ENCODE measurements around the gene C1orf159. TPM values are rescaled to one million over a fixed set of nuclear protein-coding genes. Genes with fewer than 3 reads are reported as not detected.
"Not testable (repeated sequence)": the region's sequence is repeated elsewhere in the genome, so short reads cannot be mapped to it uniquely, and the experiment has no call there.

C1orf159 gene
- polyA plus RNA-seq, 4 donors = 9.2 to 19.0 (median 12.6) TPM

GRCh38 chr1:1100296-1100695 is 15.6 kb downstream of the C1orf159 start:
- 97 to 98% (median 97%) methylated on average over 11 of the region's 11 CpGs for WGBS, 3 donors
- FAIRE-seq = no peak
- Histone ChIP-seq H3K36me3 (ENCODE audit: control insufficient read depth in 3 of 3, insufficient read depth in 2 of 3, low read depth in 1 of 3, low read length in 3 of 3) (peaks cover 0 to 5% (median 0%) of the 10 kb centered on the region in 3 donors), H3K4me1 (ENCODE audit: control insufficient read depth in 3 of 3, insufficient read depth in 2 of 3, low read depth in 1 of 3, low read length in 2 of 3) (no peaks in the 10 kb centered on the region), H3K4me3 (ENCODE audit: low read depth in 1 of 3, low read length in 3 of 3) (no peak overlapping the region), H3K27ac (ENCODE audit: low read depth in 1 of 3, low read length in 2 of 3) (no peak overlapping the region), H3K9me3 (ENCODE audit: control insufficient read depth in 2 of 2, insufficient read depth in 1 of 2, low read depth in 1 of 2, low read length in 1 of 2) (peaks cover 0 to 9% of the 10 kb centered on the region in 2 donors), H3K27me3 (ENCODE audit: control insufficient read depth in 3 of 3, insufficient read depth in 3 of 3, low read length in 3 of 3) (no peaks in the 10 kb centered on the region)
- DNase-seq = no peak

GRCh38 chr1:1099506-1100183 is 16.2 kb downstream of the C1orf159 start:
- Histone ChIP-seq H3K4me1 (ENCODE audit: control insufficient read depth in 3 of 3, insufficient read depth in 2 of 3, low read depth in 1 of 3, low read length in 2 of 3) (no peaks in the 10 kb centered on the region), H3K27me3 (ENCODE audit: control insufficient read depth in 3 of 3, insufficient read depth in 3 of 3, low read length in 3 of 3) (no peaks in the 10 kb centered on the region), H3K27ac (ENCODE audit: low read depth in 1 of 3, low read length in 2 of 3) (no peak overlapping the region), H3K4me3 (ENCODE audit: low read depth in 1 of 3, low read length in 3 of 3) (no peak overlapping the region), H3K36me3 (ENCODE audit: control insufficient read depth in 3 of 3, insufficient read depth in 2 of 3, low read depth in 1 of 3, low read length in 3 of 3) (peaks cover 0 to 4% (median 0%) of the 10 kb centered on the region in 3 donors), H3K9me3 (ENCODE audit: control insufficient read depth in 2 of 2, insufficient read depth in 1 of 2, low read depth in 1 of 2, low read length in 1 of 2) (peaks cover 0 to 9% of the 10 kb centered on the region in 2 donors)
- FAIRE-seq = no peak
- 77 to 92% (median 87%) methylated on average over 4 of the region's 4 CpGs for WGBS, 3 donors
- DNase-seq = no peak

GRCh38 chr1:1098681-1099421 is 17.0 kb downstream of the C1orf159 start:
- Histone ChIP-seq H3K9me3 (ENCODE audit: control insufficient read depth in 2 of 2, insufficient read depth in 1 of 2, low read depth in 1 of 2, low read length in 1 of 2) (peaks cover 0 to 9% of the 10 kb centered on the region in 2 donors), H3K27me3 (ENCODE audit: control insufficient read depth in 3 of 3, insufficient read depth in 3 of 3, low read length in 3 of 3) (no peaks in the 10 kb centered on the region), H3K27ac (ENCODE audit: low read depth in 1 of 3, low read length in 2 of 3) (no peak overlapping the region), H3K4me3 (ENCODE audit: low read depth in 1 of 3, low read length in 3 of 3) (no peak overlapping the region), H3K4me1 (ENCODE audit: control insufficient read depth in 3 of 3, insufficient read depth in 2 of 3, low read depth in 1 of 3, low read length in 2 of 3) (no peaks in the 10 kb centered on the region), H3K36me3 (ENCODE audit: control insufficient read depth in 3 of 3, insufficient read depth in 2 of 3, low read depth in 1 of 3, low read length in 3 of 3) (peaks cover 0 to 4% (median 0%) of the 10 kb centered on the region in 3 donors)
- no peak for DNase-seq
- FAIRE-seq = no peak
- WGBS, 3 donors = 88 to 97% (median 92%) methylated on average over 18 of the region's 18 CpGs

- not testable (repeated sequence) for H3K4me3 ChIP-seq (ENCODE audit: low read depth in 1 of 3, low read length in 3 of 3); H3K27me3 ChIP-seq (ENCODE audit: control insufficient read depth in 3 of 3, insufficient read depth in 3 of 3, low read length in 3 of 3); H3K4me1 ChIP-seq (ENCODE audit: control insufficient read depth in 3 of 3, insufficient read depth in 2 of 3, low read depth in 1 of 3, low read length in 2 of 3); H3K9me3 ChIP-seq (ENCODE audit: control insufficient read depth in 2 of 2, insufficient read depth in 1 of 2, low read depth in 1 of 2, low read length in 1 of 2); DNase-seq; H3K27ac ChIP-seq (ENCODE audit: low read depth in 1 of 3, low read length in 2 of 3); H3K36me3 ChIP-seq (ENCODE audit: control insufficient read depth in 3 of 3, insufficient read depth in 2 of 3, low read depth in 1 of 3, low read length in 3 of 3); FAIRE-seq
- WGBS, 3 donors = 93 to 96% (median 93%) methylated on average over 5 of the region's 5 CpGs
Observed at GRCh38 chr1:1096136-1096535, 19.8 kb downstream of the C1orf159 start.

- Histone ChIP-seq H3K27ac (ENCODE audit: low read depth in 1 of 3, low read length in 2 of 3) (no peak overlapping the region), H3K27me3 (ENCODE audit: control insufficient read depth in 3 of 3, insufficient read depth in 3 of 3, low read length in 3 of 3) (no peaks in the 10 kb centered on the region), H3K9me3 (ENCODE audit: control insufficient read depth in 2 of 2, insufficient read depth in 1 of 2, low read depth in 1 of 2, low read length in 1 of 2) (peaks cover 0 to 6% of the 10 kb centered on the region in 2 donors), H3K4me1 (ENCODE audit: control insufficient read depth in 3 of 3, insufficient read depth in 2 of 3, low read depth in 1 of 3, low read length in 2 of 3) (no peaks in the 10 kb centered on the region), H3K4me3 (ENCODE audit: low read depth in 1 of 3, low read length in 3 of 3) (no peak overlapping the region), H3K36me3 (ENCODE audit: control insufficient read depth in 3 of 3, insufficient read depth in 2 of 3, low read depth in 1 of 3, low read length in 3 of 3) (peaks cover 0 to 15% (median 0%) of the 10 kb centered on the region in 3 donors)
- no peak for FAIRE-seq
- 91 to 97% (median 95%) methylated on average over 7 of the region's 7 CpGs for WGBS, 3 donors
- DNase-seq = no peak
Observed at GRCh38 chr1:1094981-1095380, 20.9 kb downstream of the C1orf159 start.

GRCh38 chr1:1093610-1093943 is 22.3 kb downstream of the C1orf159 start:
- 90 to 92% (median 92%) methylated on average over 10 of the region's 10 CpGs for WGBS, 3 donors
- no peaks in the 10 kb centered on the region for H3K27me3 ChIP-seq (ENCODE audit: control insufficient read depth in 3 of 3, insufficient read depth in 3 of 3, low read length in 3 of 3)
- peaks cover 0 to 15% (median 0%) of the 10 kb centered on the region in 3 donors for H3K36me3 ChIP-seq (ENCODE audit: control insufficient read depth in 3 of 3, insufficient read depth in 2 of 3, low read depth in 1 of 3, low read length in 3 of 3)
- FAIRE-seq (no peak), DNase-seq (no peak)
- no peak overlapping the region for H3K27ac ChIP-seq (ENCODE audit: low read depth in 1 of 3, low read length in 2 of 3)
- H3K4me1 ChIP-seq (ENCODE audit: control insufficient read depth in 3 of 3, insufficient read depth in 2 of 3, low read depth in 1 of 3, low read length in 2 of 3) = no peaks in the 10 kb centered on the region
- no peak overlapping the region for H3K4me3 ChIP-seq (ENCODE audit: low read depth in 1 of 3, low read length in 3 of 3)
- H3K9me3 ChIP-seq (ENCODE audit: control insufficient read depth in 2 of 2, insufficient read depth in 1 of 2, low read depth in 1 of 2, low read length in 1 of 2) = peaks cover 0 to 1% of the 10 kb centered on the region in 2 donors

- peaks cover 0 to 15% (median 0%) of the 10 kb centered on the region in 3 donors for H3K36me3 ChIP-seq (ENCODE audit: control insufficient read depth in 3 of 3, insufficient read depth in 2 of 3, low read depth in 1 of 3, low read length in 3 of 3)
- FAIRE-seq = no peak
- H3K27ac ChIP-seq (ENCODE audit: low read depth in 1 of 3, low read length in 2 of 3) = no peak overlapping the region
- no peak for DNase-seq
- H3K4me1 ChIP-seq (ENCODE audit: control insufficient read depth in 3 of 3, insufficient read depth in 2 of 3, low read depth in 1 of 3, low read length in 2 of 3) = no peaks in the 10 kb centered on the region
- H3K27me3 ChIP-seq (ENCODE audit: control insufficient read depth in 3 of 3, insufficient read depth in 3 of 3, low read length in 3 of 3) = no peaks in the 10 kb centered on the region
- WGBS, 3 donors = 74 to 85% (median 83%) methylated on average over 14 of the region's 14 CpGs
- no peak overlapping the region for H3K4me3 ChIP-seq (ENCODE audit: low read depth in 1 of 3, low read length in 3 of 3)
- no peaks in the 10 kb centered on the region for H3K9me3 ChIP-seq (ENCODE audit: control insufficient read depth in 2 of 2, insufficient read depth in 1 of 2, low read depth in 1 of 2, low read length in 1 of 2)
Observed at GRCh38 chr1:1092894-1093609, 22.8 kb downstream of the C1orf159 start.

- no peaks in the 10 kb centered on the region for H3K9me3 ChIP-seq (ENCODE audit: control insufficient read depth in 2 of 2, insufficient read depth in 1 of 2, low read depth in 1 of 2, low read length in 1 of 2)
- H3K4me1 ChIP-seq (ENCODE audit: control insufficient read depth in 3 of 3, insufficient read depth in 2 of 3, low read depth in 1 of 3, low read length in 2 of 3) = no peaks in the 10 kb centered on the region
- H3K36me3 ChIP-seq (ENCODE audit: control insufficient read depth in 3 of 3, insufficient read depth in 2 of 3, low read depth in 1 of 3, low read length in 3 of 3) = peaks cover 0 to 17% (median 0%) of the 10 kb centered on the region in 3 donors
- DNase-seq (no peak), FAIRE-seq (no peak)
- 96 to 98% (median 97%) methylated on average over 27 to 28 of the region's 28 CpGs for WGBS, 3 donors
- no peak overlapping the region for H3K4me3 ChIP-seq (ENCODE audit: low read depth in 1 of 3, low read length in 3 of 3)
- H3K27me3 ChIP-seq (ENCODE audit: control insufficient read depth in 3 of 3, insufficient read depth in 3 of 3, low read length in 3 of 3) = no peaks in the 10 kb centered on the region
- H3K27ac ChIP-seq (ENCODE audit: low read depth in 1 of 3, low read length in 2 of 3) = no peak overlapping the region
Observed at GRCh38 chr1:1092149-1092855, 23.6 kb downstream of the C1orf159 start.
